NCI-H2227 (cell line): ENCODE results near the gene PDK1.
"Not testable (repeated sequence)": the region's sequence is repeated elsewhere in the genome, so short reads cannot be mapped to it uniquely, and the experiment has no call there.

Source experiments
- DNase-seq: peaks from one replicate; lab custom pipeline; 2025; ENCODE audit not compliant: unreplicated experiment; lab: John Stamatoyannopoulos, UW

PDK1 gene

GRCh38 chr2:172555522-172556283 is at the start of gene PDK1:
Gene PDK1 (plus strand): TSS chr2:172556090. CDS start chr2:172556151, 61 bp downstream.
- DNase-seq = peak; percentile 97

GRCh38 chr2:172507199-172507598 is 48.7 kb upstream of the PDK1 start:
- DNase-seq = no peak

GRCh38 chr2:172510088-172510487 is 45.8 kb upstream of the PDK1 start:
- no peak for DNase-seq

DNA sequence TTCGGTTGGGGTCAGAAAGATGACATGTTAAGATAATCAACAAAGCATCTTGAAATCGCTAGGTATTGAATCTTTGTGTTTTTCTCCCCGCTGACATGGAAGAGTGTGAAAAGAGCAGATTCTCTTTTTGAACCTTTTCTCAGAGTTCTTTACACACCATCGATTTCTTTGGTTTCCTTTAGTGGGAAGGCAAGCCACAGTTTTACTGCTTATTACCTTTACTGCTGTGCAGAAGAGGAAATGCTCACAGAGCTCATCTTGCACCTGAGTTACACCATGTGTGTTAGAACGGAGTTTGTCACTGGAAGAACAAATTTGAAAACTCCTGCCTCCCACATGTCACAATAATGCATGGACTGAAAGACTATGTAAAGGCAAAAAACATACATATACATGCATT is 45.3 kb upstream of the PDK1 start:
- DNase-seq = no peak

- DNase-seq = no peak
These were observed 42.9 kb upstream of the PDK1 start for GRCh38 chr2:172512810-172513523.

GRCh38 chr2:172513524-172513900 is 42.4 kb upstream of the PDK1 start:
- DNase-seq = no peak

GRCh38 chr2:172513935-172514586 is 41.8 kb upstream of the PDK1 start:
- no peak for DNase-seq

- no peak for DNase-seq
These were observed 39.6 kb upstream of the PDK1 start for GRCh38 chr2:172516299-172516698.

- DNase-seq = no peak
These were observed 36.9 kb upstream of the PDK1 start for GRCh38 chr2:172518995-172519394.

GRCh38 chr2:172525601-172526000 is 30.3 kb upstream of the PDK1 start:
- no peak for DNase-seq

- DNase-seq = no peak
These were observed 24.6 kb upstream of the PDK1 start for GRCh38 chr2:172531309-172531708.

- DNase-seq = not testable (repeated sequence)
These were observed 23.4 kb upstream of the PDK1 start for GRCh38 chr2:172532461-172532860.

GRCh38 chr2:172533687-172534086 is 22.2 kb upstream of the PDK1 start:
- DNase-seq = no peak

GRCh38 chr2:172535119-172535518 is 20.8 kb upstream of the PDK1 start:
- no peak for DNase-seq

DNA sequence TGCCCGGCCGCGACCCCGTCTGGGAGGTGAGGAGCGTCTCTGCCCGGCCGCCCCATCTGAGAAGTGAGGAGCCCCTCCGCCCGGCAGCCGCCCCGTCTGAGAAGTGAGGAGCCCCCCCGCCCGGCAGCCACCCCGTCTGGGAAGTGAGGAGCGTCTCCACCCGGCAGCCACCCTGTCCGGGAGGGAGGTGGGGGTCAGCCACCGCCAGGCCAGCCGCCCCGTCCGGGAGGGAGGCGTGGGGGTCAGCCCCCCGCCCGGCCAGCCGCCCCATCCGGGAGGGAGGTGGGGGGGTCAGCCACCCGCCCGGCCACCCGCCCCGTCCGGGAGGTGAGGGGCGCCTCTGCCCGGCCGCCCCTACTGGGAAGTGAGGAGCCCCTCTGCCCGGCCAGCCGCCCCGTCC is 18.0 kb upstream of the PDK1 start:
- DNase-seq = not testable (repeated sequence)

- no peak for DNase-seq
These were observed 16.1 kb upstream of the PDK1 start for GRCh38 chr2:172539767-172540166.

DNA sequence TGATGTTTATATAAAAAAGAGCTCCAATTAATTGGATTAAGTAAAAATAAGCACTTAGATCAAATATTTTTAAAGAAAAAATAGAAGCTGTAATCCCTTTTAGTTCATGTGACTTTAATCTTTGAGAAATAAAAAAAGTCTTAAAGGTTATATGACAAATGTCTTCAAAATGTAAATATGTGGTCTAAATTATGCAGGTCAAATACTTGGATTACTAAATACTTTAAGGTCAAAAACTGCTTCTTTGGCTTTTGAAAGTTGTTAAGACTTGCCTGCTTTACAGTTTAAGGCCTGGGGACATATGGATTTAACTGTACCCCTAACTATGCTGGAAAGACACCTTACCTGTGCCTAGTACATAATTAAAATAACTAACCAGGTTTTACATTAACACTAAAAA is 15.5 kb upstream of the PDK1 start:
- DNase-seq = no peak

DNA sequence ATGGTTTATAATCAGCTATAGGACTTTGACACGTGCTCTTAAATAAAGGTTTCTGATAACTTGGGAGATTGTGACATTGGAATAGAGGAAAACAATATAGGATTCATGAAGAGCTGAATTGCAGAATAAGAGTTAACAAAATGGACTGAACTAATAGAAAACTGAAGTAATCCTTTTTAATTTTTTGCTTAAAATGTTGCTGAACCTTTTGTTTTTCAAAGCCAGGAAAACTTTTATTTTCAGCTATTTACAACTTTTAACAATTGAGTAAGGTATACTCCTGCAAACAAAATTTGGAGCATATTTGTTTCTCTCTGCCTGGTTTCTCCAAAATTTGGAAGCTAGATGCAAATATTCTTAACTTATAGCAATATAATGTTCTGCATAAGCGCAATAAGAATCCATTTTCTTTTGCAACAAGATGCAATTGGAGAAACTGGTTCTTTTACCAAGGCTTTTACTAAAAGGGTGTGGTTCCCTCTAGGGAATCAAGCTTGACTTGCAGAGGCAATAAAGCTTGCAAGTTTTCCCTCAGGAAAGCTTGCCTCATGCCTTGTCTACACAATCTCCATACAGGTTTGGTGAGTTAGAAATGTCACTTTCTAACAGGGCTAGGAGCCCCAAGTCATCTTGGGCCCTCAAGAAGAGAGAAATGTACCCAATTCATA is 10.3 kb upstream of the PDK1 start:
- no peak for DNase-seq

- DNase-seq = no peak
These were observed 6.8 kb upstream of the PDK1 start for GRCh38 chr2:172549131-172549530.

GRCh38 chr2:172549802-172550201 is 6.1 kb upstream of the PDK1 start:
- not testable (repeated sequence) for DNase-seq

- no peak for DNase-seq
These were observed 5.5 kb upstream of the PDK1 start for GRCh38 chr2:172550419-172550818.
